K562 (cell line): Measurements from ENCODE around the gene PLAC1.

Experiments used
- E2F1 ChIP-seq: sonication (generic); formaldehyde crosslinking; IDR thresholded peaks from 2 replicates; pipeline ENCODE4 v1.8.1; 2023; ENCODE audit warnings: mild to moderate bottlenecking, missing genetic modification reagents, moderate library complexity
- ETS1 ChIP-seq: conservative IDR thresholded peaks from 2 replicates; pipeline ENCODE4 v1.6.1; 2011; ENCODE audit warnings: low read depth, mild to moderate bottlenecking, low read length; ENCODE audit not compliant: control insufficient read depth
- HBP1 ChIP-seq: fragments of 450-650 bp; formaldehyde crosslinking; IDR thresholded peaks from 2 replicates; pipeline ENCODE4 v1.4.0; 2022; ENCODE audit warnings: missing genetic modification characterization
- RAD21 ChIP-seq, 2 experiments: fragments of 250-450 bp in 1 of 2; fragments of 450-650 bp in 1 of 2; sonication (Bioruptor Pico) in 1 of 2; formaldehyde crosslinking in 1 of 2; IDR thresholded peaks in 1 of 2; conservative IDR thresholded peaks in 1 of 2; 2 replicates each; pipeline versions ENCODE4 v1.4.0 to v1.8.0; 2020 to 2022; ENCODE audit warnings: mild to moderate bottlenecking in 2 of 2, moderate library complexity in 1 of 2
- ZNF253 ChIP-seq: fragments of 250-450 bp; sonication (Bioruptor Pico); conservative IDR thresholded peaks from 2 replicates; pipeline ENCODE4 v1.6.1; 2021; ENCODE audit warnings: mild to moderate bottlenecking

- no peak for TF ChIP-seq HBP1
- TF ChIP-seq E2F1 (CRISPR knock-in tag): no peak
- TF ChIP-seq ZNF253 (CRISPR knock-in tag): no peak
- TF ChIP-seq RAD21 (CRISPR knock-in tag; conservative IDR thresholded peaks at IDR 0.05 in 1 of 2, IDR thresholded peaks at IDR 0.05 in 1 of 2): no peak
- no peak for TF ChIP-seq ETS1
These were observed 34.2 kb downstream of the PLAC1 start for GRCh38 chrX:134624046-134624430.
